B cell (primary cell): Measurements from ENCODE around the gene FMN1. TPM values are rescaled to one million over a fixed set of nuclear protein-coding genes. Genes with fewer than 3 reads are reported as not detected.

Experiments used
- ATAC-seq: fragments of 200-7000 bp; cut with Tn5 transposase; one replicate; pipeline ENCODE4 v1.10.0; 2021; ENCODE audit warnings: low read depth, mild to moderate bottlenecking, moderate number of reproducible peaks, moderate library complexity
- CTCF ChIA-PET: fragments of 350-600 bp; sonication (Branson Sonifier 250); formaldehyde crosslinking; loops from one replicate; lab custom pipeline; 2021; ENCODE audit warnings: antibody characterized with exemption, inconsistent platforms; lab: Charles Lee
- POLR2A ChIA-PET: fragments of 350-600 bp; sonication (Branson Sonifier 250); formaldehyde crosslinking; loops from one replicate; lab custom pipeline; 2021; ENCODE audit warnings: antibody characterized with exemption; lab: Charles Lee
- DNase-seq: peaks from one replicate; pipeline ENCODE4 v3.0.0; 2013
- H2AFZ ChIP-seq: 2 replicates; pipeline ENCODE4 v1.6.1; 2012; ENCODE audit warnings: mild to moderate bottlenecking, low read depth, low read length; ENCODE audit not compliant: insufficient read depth, poor library complexity, severe bottlenecking
- H3K27ac ChIP-seq, 2 donors: 1 replicate in 1 of 2; 2 replicates in 1 of 2; pipeline ENCODE4 v1.5.1; 2012 to 2013; ENCODE audit warnings: low read length in 2 of 2, mild to moderate bottlenecking in 2 of 2, moderate library complexity in 1 of 2
- H3K27me3 ChIP-seq, 4 experiments: fragments of 200-600 bp in 1 of 4; sonication (generic) in 1 of 4; replicated peaks in 1 of 4; 1 replicate in 2 of 4; 2 replicates in 2 of 4; pipeline versions ENCODE4 v1.6.1 to v1.7.0; 2013 to 2016; ENCODE audit warnings: low read length in 3 of 4, mild to moderate bottlenecking in 2 of 4, mixed read lengths in 1 of 4, moderate library complexity in 1 of 4; ENCODE audit not compliant: insufficient read depth in 4 of 4, control insufficient read depth in 3 of 4; ENCODE audit errors: control extremely low read depth in 1 of 4
- H3K36me3 ChIP-seq, 2 experiments: replicated peaks in 1 of 2; 1 replicate in 1 of 2; 2 replicates in 1 of 2; pipeline versions ENCODE4 v1.6.1 to v1.7.1; 2013; ENCODE audit warnings: low read length in 1 of 2; ENCODE audit not compliant: insufficient read depth in 2 of 2, control insufficient read depth in 1 of 2; ENCODE audit errors: control extremely low read depth in 1 of 2, extremely low read depth in 1 of 2
- H3K4me1 ChIP-seq, 2 donors: fragments of 200-600 bp in 1 of 2; sonication (generic) in 1 of 2; 1 replicate in 1 of 2; 2 replicates in 1 of 2; pipeline versions ENCODE4 v1.5.1 to v1.6.1; 2013 to 2017; ENCODE audit warnings: low read length in 2 of 2; ENCODE audit not compliant: control insufficient read depth in 2 of 2, insufficient read depth in 2 of 2
- H3K4me2 ChIP-seq: replicated peaks from 2 replicates; pipeline ENCODE3; 2012; ENCODE audit warnings: mild to moderate bottlenecking, low read depth, low read length; ENCODE audit not compliant: poor library complexity, severe bottlenecking
- H3K4me3 ChIP-seq, 5 experiments: fragments of 200-600 bp in 1 of 5; sonication (generic) in 1 of 5; 1 replicate in 3 of 5; 2 replicates in 2 of 5; pipeline versions ENCODE4 v1.5.1 to v1.7.0; 2011 to 2016; ENCODE audit warnings: low read length in 4 of 5, mild to moderate bottlenecking in 4 of 5, low read depth in 2 of 5, control low read depth in 1 of 5, moderate library complexity in 1 of 5; ENCODE audit not compliant: insufficient read depth in 1 of 5; ENCODE audit errors: control extremely low read depth in 1 of 5, extremely low read depth in 1 of 5
- H3K79me2 ChIP-seq: fragments of 200-600 bp; sonication (generic); one replicate; pipeline ENCODE4 v1.6.0; 2016; ENCODE audit warnings: low read length; ENCODE audit not compliant: control insufficient read depth, insufficient read depth
- H3K9ac ChIP-seq: fragments of 200-600 bp; sonication (generic); 2 replicates; pipeline ENCODE4 v1.6.1; 2017; ENCODE audit warnings: mild to moderate bottlenecking, low read length, moderate library complexity
- H3K9me3 ChIP-seq, 3 donors: one replicate each; pipeline versions ENCODE4 v1.6.1 to v1.7.1; 2013; ENCODE audit warnings: low read length in 2 of 3; ENCODE audit not compliant: control insufficient read depth in 2 of 3, insufficient read depth in 1 of 3; ENCODE audit errors: control extremely low read depth in 1 of 3
- H4K20me1 ChIP-seq: 2 replicates; pipeline ENCODE4 v1.6.0; 2012; ENCODE audit warnings: mild to moderate bottlenecking, low read length; ENCODE audit not compliant: insufficient read depth, control insufficient read depth, poor library complexity, severe bottlenecking
- H3K27ac Mint-ChIP-seq: one replicate; pipeline ENCODE4 v1.8.0; 2021; ENCODE audit warnings: mixed read lengths
- H3K27me3 Mint-ChIP-seq: one replicate; pipeline ENCODE4 v1.8.0; 2021; ENCODE audit warnings: mixed read lengths
- H3K4me1 Mint-ChIP-seq: one replicate; pipeline ENCODE4 v1.8.0; 2021; ENCODE audit warnings: mixed read lengths
- H3K4me3 Mint-ChIP-seq: one replicate; pipeline ENCODE4 v1.8.0; 2021; ENCODE audit warnings: mixed read lengths
- H3K9me3 Mint-ChIP-seq: one replicate; pipeline ENCODE4 v1.8.0; 2022; ENCODE audit warnings: mixed read lengths; ENCODE audit not compliant: insufficient read depth
- EZH2 ChIP-seq: IDR thresholded peaks from 2 replicates; pipeline ENCODE4 v1.6.1; 2012; ENCODE audit warnings: borderline replicate concordance, low read depth, mild to moderate bottlenecking, moderate library complexity, low read length; ENCODE audit not compliant: insufficient read depth, poor library complexity, severe bottlenecking
- whole genome bisulfite sequencing: methylation state at CpG from one replicate; pipeline ENCODE4 v1.1.5; 2013; ENCODE audit warnings: missing lambda C conversion rate; ENCODE audit not compliant: insufficient coverage; 5-methylcytosine and 5-hydroxymethylcytosine counted together
- intact Hi-C: fragments of 100-400 bp; cut with micrococcal nuclease; formaldehyde crosslinking; loops from one replicate; pipeline ENCODE4 v1.10.0; 2022
- polyA plus RNA-seq: library from polyadenylated mRNA; depleted of rRNA; stranded (reverse); fragments of >200 nt; gene quantifications from 2 replicates; pipeline ENCODE4 v1.2.3, GENCODE V29; 2012
- total RNA-seq, 2 donors: library from RNA; stranded (reverse); fragments of 120-200 nt in 1 of 2; gene quantifications; 1 replicate in 1 of 2; 2 replicates in 1 of 2; pipeline versions ENCODE4 v1.2.3 to v1.2.4, GENCODE V29; 2013 to 2022
- TF ChIP-seq, protein P1 (sequence below): fragments of 200-600 bp; IDR thresholded peaks from one replicate; pipeline ENCODE4 v1.8.0; 2022; ENCODE audit warnings: antibody characterized with exemption, mild to moderate bottlenecking

Gene FMN1
- total and polyA plus RNA-seq, 2 donors (not counting 1 experiment from before 2014, with no cell fraction given): 0.21 to 0.96 TPM

DNA sequence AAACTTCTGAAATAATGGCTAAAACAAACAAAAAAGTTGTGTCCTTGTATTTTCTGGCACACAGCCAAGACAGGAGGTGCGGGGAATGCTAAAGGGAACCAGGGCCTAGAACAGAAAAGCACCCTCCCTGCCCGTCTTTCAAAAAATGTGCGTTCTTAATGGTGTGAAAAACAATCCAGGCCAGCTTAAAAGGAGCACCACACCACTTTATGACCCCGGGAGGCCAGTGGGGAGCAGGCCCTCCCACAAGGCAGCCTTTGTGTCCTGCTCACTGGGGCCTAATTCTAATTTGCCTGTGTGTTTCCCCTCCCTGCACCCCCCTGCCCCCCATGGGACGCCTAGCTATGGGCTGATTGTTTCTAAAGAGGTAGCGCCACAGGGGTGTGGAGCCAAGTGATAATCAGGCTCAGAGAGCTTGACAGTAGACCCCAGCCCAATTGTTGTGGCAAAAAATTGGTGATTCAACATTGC is 295.4 kb downstream of the FMN1 start:
- peak overlapping the region in 1 of 5 experiments; percentile 11 for H3K4me3 ChIP-seq
- peak overlapping the region; percentile 15 for H3K27ac Mint-ChIP-seq
- peak; percentile 70 for DNase-seq
- peaks cover 27% of the 10 kb centered on the region in 2 donors for H3K4me1 ChIP-seq
- no peaks in the 10 kb centered on the region for H3K36me3 ChIP-seq
- H3K9ac ChIP-seq: no peak overlapping the region
- POLR2A ChIA-PET: interaction anchor here (0.6 kb wide), 1 partner anchor 9 kb away, joined by 9 read pairs; no protein-coding TSS in a partner anchor
- TF ChIP-seq, protein P1, sequence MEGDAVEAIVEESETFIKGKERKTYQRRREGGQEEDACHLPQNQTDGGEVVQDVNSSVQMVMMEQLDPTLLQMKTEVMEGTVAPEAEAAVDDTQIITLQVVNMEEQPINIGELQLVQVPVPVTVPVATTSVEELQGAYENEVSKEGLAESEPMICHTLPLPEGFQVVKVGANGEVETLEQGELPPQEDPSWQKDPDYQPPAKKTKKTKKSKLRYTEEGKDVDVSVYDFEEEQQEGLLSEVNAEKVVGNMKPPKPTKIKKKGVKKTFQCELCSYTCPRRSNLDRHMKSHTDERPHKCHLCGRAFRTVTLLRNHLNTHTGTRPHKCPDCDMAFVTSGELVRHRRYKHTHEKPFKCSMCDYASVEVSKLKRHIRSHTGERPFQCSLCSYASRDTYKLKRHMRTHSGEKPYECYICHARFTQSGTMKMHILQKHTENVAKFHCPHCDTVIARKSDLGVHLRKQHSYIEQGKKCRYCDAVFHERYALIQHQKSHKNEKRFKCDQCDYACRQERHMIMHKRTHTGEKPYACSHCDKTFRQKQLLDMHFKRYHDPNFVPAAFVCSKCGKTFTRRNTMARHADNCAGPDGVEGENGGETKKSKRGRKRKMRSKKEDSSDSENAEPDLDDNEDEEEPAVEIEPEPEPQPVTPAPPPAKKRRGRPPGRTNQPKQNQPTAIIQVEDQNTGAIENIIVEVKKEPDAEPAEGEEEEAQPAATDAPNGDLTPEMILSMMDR: no peak
- no peak for TF ChIP-seq EZH2
- no peaks in the 10 kb centered on the region for H3K9me3 Mint-ChIP-seq
- WGBS: no CpG with 5 or more reads among the region's 6 CpGs
- H3K4me1 Mint-ChIP-seq: peaks cover 35% of the 10 kb centered on the region
- no peaks in the 10 kb centered on the region for H3K79me2 ChIP-seq
- H3K27me3 ChIP-seq: no peaks in the 10 kb centered on the region
- intact Hi-C loops: loop anchor here (1.0 kb wide), 1 partner anchor 9 kb away; no protein-coding TSS in a partner anchor
- peak overlapping the region; percentile 42 for H3K4me3 Mint-ChIP-seq
- H3K9me3 ChIP-seq: no peaks in the 10 kb centered on the region
- CTCF ChIA-PET: interaction anchor here (1.0 to 3.0 kb wide), 5 partner anchors 8 to 55 kb away, joined by 3 to 14 read pairs (median 6); no protein-coding TSS in a partner anchor
- ATAC-seq: peak; percentile 99
- H3K27ac ChIP-seq: no peak overlapping the region
- peaks cover 14% of the 10 kb centered on the region for H3K27me3 Mint-ChIP-seq
- no peak overlapping the region for H2AFZ ChIP-seq
- no peaks in the 10 kb centered on the region for H4K20me1 ChIP-seq
- peak overlapping the region; percentile 54 for H3K4me2 ChIP-seq

DNA sequence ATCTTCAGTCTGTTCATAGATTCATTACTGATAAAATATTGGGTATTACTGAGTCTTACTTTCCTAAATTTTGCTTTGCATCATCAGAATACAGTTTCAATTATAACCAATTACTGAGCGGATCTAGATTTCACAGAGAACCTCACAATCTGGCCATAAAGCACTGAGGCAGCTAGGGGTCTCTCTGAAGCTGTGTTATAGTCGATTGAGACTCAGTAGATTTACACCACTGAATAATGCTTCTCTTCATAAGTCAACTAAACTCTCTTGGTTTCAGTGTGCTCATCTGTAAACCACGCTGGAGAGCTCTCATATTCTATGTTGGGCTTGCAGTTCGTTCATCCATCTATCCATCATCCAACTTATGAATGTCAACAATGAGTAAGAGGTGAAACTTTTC is 296.1 kb downstream of the FMN1 start:
- ATAC-seq (no peak), DNase-seq (no peak)
- Histone ChIP-seq H2AFZ (no peak overlapping the region), H3K79me2 (no peaks in the 10 kb centered on the region), H3K27me3 (no peaks in the 10 kb centered on the region), H3K4me2 (peak overlapping the region; percentile 54), H3K9ac (no peak overlapping the region), H3K27ac (no peak overlapping the region), H3K4me3 (no peak overlapping the region), H3K4me1 (peaks cover 19 to 20% of the 10 kb centered on the region in 2 donors), H3K9me3 (no peaks in the 10 kb centered on the region), H3K36me3 (no peaks in the 10 kb centered on the region), H4K20me1 (no peaks in the 10 kb centered on the region)
- Mint-ChIP-seq H3K4me3 (peak overlapping the region; percentile 23), H3K9me3 (no peaks in the 10 kb centered on the region), H3K27me3 (peaks cover 14% of the 10 kb centered on the region), H3K27ac (no peak overlapping the region), H3K4me1 (peaks cover 28% of the 10 kb centered on the region)
- intact Hi-C loops: no loop called here
- ChIA-PET CTCF (interaction anchor here (1.0 to 3.0 kb wide), 5 partner anchors 9 to 54 kb away, joined by 3 to 14 read pairs (median 6); no protein-coding TSS in a partner anchor), POLR2A (interaction anchor here (0.6 kb wide), 1 partner anchor 10 kb away, joined by 9 read pairs; no protein-coding TSS in a partner anchor)
- WGBS: 40% methylated on average over 1 of the region's 4 CpGs
- no peak for TF ChIP-seq EZH2
- TF ChIP-seq, protein P1: no peak
